NOMO-1 (cell line): Measurements from ENCODE around the gene NTM.

Source experiments
- DNase-seq, 2 experiments: peaks; one replicate each; lab custom pipeline; 2025; ENCODE audit not compliant: unreplicated experiment in 2 of 2; lab: John Stamatoyannopoulos, UW

NTM gene

GRCh38 chr11:131841925-131842635 is 471.7 kb downstream of the NTM start:
- peak in 1 of 2 experiments; percentile 42 for DNase-seq

GRCh38 chr11:131845255-131845654 is 474.8 kb downstream of the NTM start:
- no peak for DNase-seq

GRCh38 chr11:131849485-131849884 is 479.1 kb downstream of the NTM start:
- no peak for DNase-seq

GRCh38 chr11:131850507-131850906 is 480.1 kb downstream of the NTM start:
- no peak for DNase-seq

GRCh38 chr11:131851964-131852755 is 481.7 kb downstream of the NTM start:
- no peak for DNase-seq

- DNase-seq: no peak
These were observed 482.3 kb downstream of the NTM start for GRCh38 chr11:131852757-131853156.

- no peak for DNase-seq
These were observed 484.0 kb downstream of the NTM start for GRCh38 chr11:131854391-131854790.

- no peak for DNase-seq
These were observed 484.9 kb downstream of the NTM start for GRCh38 chr11:131855320-131855719.

- no peak for DNase-seq
These were observed 486.8 kb downstream of the NTM start for GRCh38 chr11:131857246-131857645.

- no peak for DNase-seq
These were observed 488.1 kb downstream of the NTM start for GRCh38 chr11:131858505-131858904.

GRCh38 chr11:131859538-131860210 is 489.3 kb downstream of the NTM start:
- DNase-seq: no peak

GRCh38 chr11:131864228-131864627 is 493.8 kb downstream of the NTM start:
- DNase-seq: no peak

- DNase-seq: no peak
These were observed 495.4 kb downstream of the NTM start for GRCh38 chr11:131865860-131866259.

GRCh38 chr11:131866535-131867400 is 496.4 kb downstream of the NTM start:
- no peak for DNase-seq

GRCh38 chr11:131867457-131868257 is 497.2 kb downstream of the NTM start:
- peak; percentile 38 to 72 for DNase-seq

GRCh38 chr11:131868629-131869507 is 498.5 kb downstream of the NTM start:
- DNase-seq: peak; percentile 0 to 8

- DNase-seq: no peak
These were observed 499.9 kb downstream of the NTM start for GRCh38 chr11:131870305-131870704.

- no peak for DNase-seq
These were observed 500.6 kb downstream of the NTM start for GRCh38 chr11:131871006-131871405.

- no peak for DNase-seq
These were observed 503.7 kb downstream of the NTM start for GRCh38 chr11:131874070-131874469.
